ENCODE measurements around the gene MYLK.

Gene MYLK

DNA sequence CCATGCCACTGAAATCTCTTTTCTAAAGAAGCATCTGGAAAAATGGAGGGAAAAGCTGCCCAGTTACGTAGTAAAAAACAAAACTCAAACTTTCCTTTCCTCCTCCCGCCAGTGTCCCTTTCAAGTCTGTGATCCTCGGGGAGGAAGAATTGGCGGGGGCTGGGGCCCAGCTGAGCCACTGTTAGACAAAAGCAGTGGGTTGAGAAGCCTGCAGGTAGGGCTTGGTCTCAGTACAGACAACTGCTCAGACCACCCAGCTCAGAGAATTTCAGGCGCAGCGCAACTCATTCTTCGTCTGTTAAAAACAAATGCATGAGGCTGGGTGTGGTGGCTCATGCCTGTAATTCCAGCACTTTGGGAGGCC is 117.1 kb downstream of the MYLK start:
- no peaks in the 10 kb centered on the region for H3K36me3 ChIP-seq (ENCODE audit: control insufficient read depth in 1 of 2, insufficient read depth in 2 of 2, low read length in 2 of 2)
- no peaks in the 10 kb centered on the region for H3K4me1 ChIP-seq (ENCODE audit: control insufficient read depth in 1 of 2, insufficient read depth in 2 of 2, low read length in 2 of 2)
- no peaks in the 10 kb centered on the region for H3K27me3 ChIP-seq (ENCODE audit: low read depth, low read length)
- H3K9me3 ChIP-seq (ENCODE audit: control insufficient read depth in 1 of 2, low read length in 2 of 2), result no peaks in the 10 kb centered on the region
- H3K27ac ChIP-seq (ENCODE audit: low read length), result no peak overlapping the region
- no peak overlapping the region for H3K4me3 ChIP-seq (ENCODE audit: low read depth in 1 of 2, low read length in 2 of 2)

GRCh38 chr3:123766193-123767008 is 117.7 kb downstream of the MYLK start:
- Histone ChIP-seq H3K27ac (ENCODE audit: low read length) (no peak overlapping the region), H3K36me3 (ENCODE audit: control insufficient read depth in 1 of 2, insufficient read depth in 2 of 2, low read length in 2 of 2) (no peaks in the 10 kb centered on the region), H3K4me1 (ENCODE audit: control insufficient read depth in 1 of 2, insufficient read depth in 2 of 2, low read length in 2 of 2) (no peaks in the 10 kb centered on the region)

DNA sequence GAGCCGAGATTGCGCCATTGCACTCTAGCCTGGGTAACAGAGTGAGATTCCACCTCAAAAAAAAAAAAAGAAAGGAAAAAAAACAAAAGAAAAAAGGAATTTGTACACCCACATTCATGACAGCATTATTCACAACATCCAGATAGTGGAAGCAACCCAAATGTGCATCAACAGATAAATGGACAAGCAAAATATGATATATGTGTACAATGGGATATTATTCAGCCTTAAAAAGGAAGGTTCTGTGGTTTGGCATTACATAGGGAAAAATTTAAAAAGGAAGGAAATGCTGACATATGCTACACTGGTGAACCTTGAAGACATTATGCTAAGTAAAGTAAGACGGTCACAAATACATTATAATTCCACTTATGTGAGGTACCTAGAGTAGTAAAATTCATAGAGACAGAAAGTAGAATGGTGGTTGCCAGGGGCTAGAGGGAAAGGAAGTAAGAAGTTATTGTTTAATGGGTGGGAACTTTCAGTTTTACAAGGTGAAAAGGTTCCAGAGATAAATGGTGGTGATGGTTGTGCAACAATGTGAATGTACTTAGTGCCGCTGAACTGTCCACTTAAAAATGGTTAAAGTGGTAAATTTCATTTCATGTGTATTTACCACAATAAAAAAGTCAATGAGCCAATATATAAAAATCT is 118.5 kb downstream of the MYLK start:
- H3K36me3 ChIP-seq (ENCODE audit: control insufficient read depth in 1 of 2, insufficient read depth in 2 of 2, low read length in 2 of 2), result no peaks in the 10 kb centered on the region
- H3K9me3 ChIP-seq (ENCODE audit: control insufficient read depth in 1 of 2, low read length in 2 of 2), result no peaks in the 10 kb centered on the region
- H3K4me1 ChIP-seq (ENCODE audit: control insufficient read depth in 1 of 2, insufficient read depth in 2 of 2, low read length in 2 of 2), result no peaks in the 10 kb centered on the region
- no peak overlapping the region for H3K27ac ChIP-seq (ENCODE audit: low read length)
- no peak overlapping the region for H3K4me3 ChIP-seq (ENCODE audit: low read depth in 1 of 2, low read length in 2 of 2)
- H3K27me3 ChIP-seq (ENCODE audit: low read depth, low read length), result no peaks in the 10 kb centered on the region

More at GRCh38 chr3:123766193-123767008, 117.7 kb downstream of the MYLK start:
- no peaks in the 10 kb centered on the region for H3K9me3 ChIP-seq (ENCODE audit: control insufficient read depth in 1 of 2, low read length in 2 of 2)
- H3K27me3 ChIP-seq (ENCODE audit: low read depth, low read length), result no peaks in the 10 kb centered on the region
- H3K4me3 ChIP-seq (ENCODE audit: low read depth in 1 of 2, low read length in 2 of 2), result no peak overlapping the region

- Histone ChIP-seq H3K4me1 (ENCODE audit: control insufficient read depth in 1 of 2, insufficient read depth in 2 of 2, low read length in 2 of 2) (no peaks in the 10 kb centered on the region), H3K27ac (ENCODE audit: low read length) (no peak overlapping the region), H3K36me3 (ENCODE audit: control insufficient read depth in 1 of 2, insufficient read depth in 2 of 2, low read length in 2 of 2) (no peaks in the 10 kb centered on the region), H3K27me3 (ENCODE audit: low read depth, low read length) (no peaks in the 10 kb centered on the region), H3K9me3 (ENCODE audit: control insufficient read depth in 1 of 2, low read length in 2 of 2) (no peaks in the 10 kb centered on the region), H3K4me3 (ENCODE audit: low read depth in 1 of 2, low read length in 2 of 2) (no peak overlapping the region)
Measured at GRCh38 chr3:123764647-123765046, 119.5 kb downstream of the MYLK start.

DNA sequence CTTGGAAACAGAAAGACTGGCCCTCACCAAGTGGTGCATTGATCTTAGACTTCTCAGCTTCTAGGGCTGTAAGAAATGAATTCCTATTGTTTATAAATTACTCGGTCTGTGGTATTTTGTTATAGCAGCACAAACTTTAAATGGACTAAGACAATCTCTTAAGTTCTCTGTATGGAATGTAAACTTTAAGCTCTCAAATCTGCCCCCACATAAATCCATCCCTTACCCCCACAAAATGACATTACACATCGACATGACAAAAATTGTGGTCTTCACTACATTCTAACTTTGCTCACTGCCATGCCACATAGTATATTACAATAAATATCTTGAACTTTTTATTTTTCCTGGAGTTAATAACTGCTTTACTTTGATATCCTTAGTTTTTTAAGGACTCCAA is 121.3 kb downstream of the MYLK start:
- Histone ChIP-seq H3K4me3 (ENCODE audit: low read depth in 1 of 2, low read length in 2 of 2) (no peak overlapping the region), H3K36me3 (ENCODE audit: control insufficient read depth in 1 of 2, insufficient read depth in 2 of 2, low read length in 2 of 2) (no peaks in the 10 kb centered on the region), H3K27me3 (ENCODE audit: low read depth, low read length) (no peaks in the 10 kb centered on the region), H3K9me3 (ENCODE audit: control insufficient read depth in 1 of 2, low read length in 2 of 2) (no peaks in the 10 kb centered on the region), H3K4me1 (ENCODE audit: control insufficient read depth in 1 of 2, insufficient read depth in 2 of 2, low read length in 2 of 2) (no peaks in the 10 kb centered on the region), H3K27ac (ENCODE audit: low read length) (no peak overlapping the region)

- Histone ChIP-seq H3K9me3 (ENCODE audit: control insufficient read depth in 1 of 2, low read length in 2 of 2) (no peaks in the 10 kb centered on the region), H3K4me1 (ENCODE audit: control insufficient read depth in 1 of 2, insufficient read depth in 2 of 2, low read length in 2 of 2) (no peaks in the 10 kb centered on the region), H3K27ac (ENCODE audit: low read length) (no peak overlapping the region), H3K4me3 (ENCODE audit: low read depth in 1 of 2, low read length in 2 of 2) (no peak overlapping the region), H3K27me3 (ENCODE audit: low read depth, low read length) (no peaks in the 10 kb centered on the region), H3K36me3 (ENCODE audit: control insufficient read depth in 1 of 2, insufficient read depth in 2 of 2, low read length in 2 of 2) (no peaks in the 10 kb centered on the region)
Measured at GRCh38 chr3:123760817-123761216, 123.3 kb downstream of the MYLK start.

GRCh38 chr3:123759871-123760270 is 124.3 kb downstream of the MYLK start:
- Histone ChIP-seq H3K36me3 (ENCODE audit: control insufficient read depth in 1 of 2, insufficient read depth in 2 of 2, low read length in 2 of 2) (no peaks in the 10 kb centered on the region), H3K9me3 (ENCODE audit: control insufficient read depth in 1 of 2, low read length in 2 of 2) (no peaks in the 10 kb centered on the region), H3K4me1 (ENCODE audit: control insufficient read depth in 1 of 2, insufficient read depth in 2 of 2, low read length in 2 of 2) (no peaks in the 10 kb centered on the region), H3K27me3 (ENCODE audit: low read depth, low read length) (no peaks in the 10 kb centered on the region), H3K27ac (ENCODE audit: low read length) (no peak overlapping the region), H3K4me3 (ENCODE audit: low read depth in 1 of 2, low read length in 2 of 2) (no peak overlapping the region)

DNA sequence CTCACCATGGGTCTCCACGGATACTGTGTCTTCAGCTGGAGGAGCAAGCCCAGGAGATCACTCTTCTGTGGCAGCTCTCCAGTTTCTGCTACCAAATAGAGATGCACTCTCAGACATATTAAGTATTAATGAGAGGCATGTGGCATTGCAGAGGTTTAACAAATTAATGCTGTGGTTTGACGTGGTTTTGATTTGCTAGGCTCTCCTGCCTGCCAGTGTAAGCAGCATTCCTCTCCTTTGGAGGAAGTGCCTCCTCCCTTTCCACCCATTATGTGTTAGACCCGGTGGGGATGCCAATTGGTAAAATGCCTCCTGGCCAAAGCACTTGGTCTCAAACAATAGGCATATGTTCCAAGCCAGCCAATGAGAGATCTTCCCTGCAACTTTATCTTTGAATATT is 124.8 kb downstream of the MYLK start:
- Histone ChIP-seq H3K27me3 (ENCODE audit: low read depth, low read length) (no peaks in the 10 kb centered on the region), H3K4me1 (ENCODE audit: control insufficient read depth in 1 of 2, insufficient read depth in 2 of 2, low read length in 2 of 2) (no peaks in the 10 kb centered on the region), H3K4me3 (ENCODE audit: low read depth in 1 of 2, low read length in 2 of 2) (no peak overlapping the region), H3K27ac (ENCODE audit: low read length) (no peak overlapping the region), H3K36me3 (ENCODE audit: control insufficient read depth in 1 of 2, insufficient read depth in 2 of 2, low read length in 2 of 2) (no peaks in the 10 kb centered on the region), H3K9me3 (ENCODE audit: control insufficient read depth in 1 of 2, low read length in 2 of 2) (no peaks in the 10 kb centered on the region)

- H3K9me3 ChIP-seq (ENCODE audit: control insufficient read depth in 1 of 2, low read length in 2 of 2), result no peaks in the 10 kb centered on the region
- H3K4me1 ChIP-seq (ENCODE audit: control insufficient read depth in 1 of 2, insufficient read depth in 2 of 2, low read length in 2 of 2), result no peaks in the 10 kb centered on the region
- no peak overlapping the region for H3K4me3 ChIP-seq (ENCODE audit: low read depth in 1 of 2, low read length in 2 of 2)
- no peaks in the 10 kb centered on the region for H3K27me3 ChIP-seq (ENCODE audit: low read depth, low read length)
- H3K36me3 ChIP-seq (ENCODE audit: control insufficient read depth in 1 of 2, insufficient read depth in 2 of 2, low read length in 2 of 2), result no peaks in the 10 kb centered on the region
- no peak overlapping the region for H3K27ac ChIP-seq (ENCODE audit: low read length)
Measured at GRCh38 chr3:123758081-123758564, 126.0 kb downstream of the MYLK start.

- Histone ChIP-seq H3K9me3 (ENCODE audit: control insufficient read depth in 1 of 2, low read length in 2 of 2) (no peaks in the 10 kb centered on the region), H3K4me3 (ENCODE audit: low read depth in 1 of 2, low read length in 2 of 2) (no peak overlapping the region), H3K27me3 (ENCODE audit: low read depth, low read length) (no peaks in the 10 kb centered on the region), H3K27ac (ENCODE audit: low read length) (no peak overlapping the region), H3K36me3 (ENCODE audit: control insufficient read depth in 1 of 2, insufficient read depth in 2 of 2, low read length in 2 of 2) (no peaks in the 10 kb centered on the region), H3K4me1 (ENCODE audit: control insufficient read depth in 1 of 2, insufficient read depth in 2 of 2, low read length in 2 of 2) (no peaks in the 10 kb centered on the region)
Measured at GRCh38 chr3:123757281-123757940, 126.7 kb downstream of the MYLK start.

DNA sequence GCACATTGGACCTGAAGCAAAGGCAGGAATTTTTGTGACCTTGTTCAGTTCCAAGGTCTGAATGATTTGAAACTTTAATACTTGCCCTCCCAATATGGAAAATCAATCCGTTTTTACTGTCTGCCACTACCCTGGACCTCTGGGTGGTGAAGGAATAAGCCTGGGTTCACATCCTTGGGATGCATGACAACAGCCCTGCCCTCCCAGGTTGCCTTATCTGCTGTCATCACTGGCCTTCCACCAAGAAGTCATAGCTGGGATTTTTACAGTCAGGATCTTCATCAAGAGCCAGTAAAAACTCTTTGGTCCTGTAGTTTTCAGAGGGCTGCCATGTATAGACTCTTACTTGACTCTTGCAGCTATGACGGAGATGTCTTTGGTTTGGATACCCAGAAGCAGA is 128.6 kb downstream of the MYLK start:
- no peaks in the 10 kb centered on the region for H3K27me3 ChIP-seq (ENCODE audit: low read depth, low read length)
- no peak overlapping the region for H3K4me3 ChIP-seq (ENCODE audit: low read depth in 1 of 2, low read length in 2 of 2)
- peaks cover 0 to 1% of the 10 kb centered on the region in 2 donors for H3K4me1 ChIP-seq (ENCODE audit: control insufficient read depth in 1 of 2, insufficient read depth in 2 of 2, low read length in 2 of 2)
- H3K27ac ChIP-seq (ENCODE audit: low read length), result no peak overlapping the region
- H3K9me3 ChIP-seq (ENCODE audit: control insufficient read depth in 1 of 2, low read length in 2 of 2), result no peaks in the 10 kb centered on the region
- no peaks in the 10 kb centered on the region for H3K36me3 ChIP-seq (ENCODE audit: control insufficient read depth in 1 of 2, insufficient read depth in 2 of 2, low read length in 2 of 2)
